22Rv1 (cell line): ENCODE results near the gene CSF1R.

Experiments
- CTCF ChIP-seq: fragments of 450-650 bp; IDR thresholded peaks from 2 replicates; pipeline ENCODE4 v1.5.1; 2017; ENCODE audit warnings: mild to moderate bottlenecking
- ZFX ChIP-seq: fragments of 450-650 bp; IDR thresholded peaks from 2 replicates; pipeline ENCODE4 v1.6.1; 2017; ENCODE audit warnings: antibody characterized with exemption, borderline replicate concordance

- no peak for TF ChIP-seq CTCF
- TF ChIP-seq ZFX: no peak
Measured at GRCh38 chr5:150006318-150006717, 80.0 kb downstream of the CSF1R start.
